Measurements from ENCODE around the gene TRPM5.

TRPM5 gene

DNA sequence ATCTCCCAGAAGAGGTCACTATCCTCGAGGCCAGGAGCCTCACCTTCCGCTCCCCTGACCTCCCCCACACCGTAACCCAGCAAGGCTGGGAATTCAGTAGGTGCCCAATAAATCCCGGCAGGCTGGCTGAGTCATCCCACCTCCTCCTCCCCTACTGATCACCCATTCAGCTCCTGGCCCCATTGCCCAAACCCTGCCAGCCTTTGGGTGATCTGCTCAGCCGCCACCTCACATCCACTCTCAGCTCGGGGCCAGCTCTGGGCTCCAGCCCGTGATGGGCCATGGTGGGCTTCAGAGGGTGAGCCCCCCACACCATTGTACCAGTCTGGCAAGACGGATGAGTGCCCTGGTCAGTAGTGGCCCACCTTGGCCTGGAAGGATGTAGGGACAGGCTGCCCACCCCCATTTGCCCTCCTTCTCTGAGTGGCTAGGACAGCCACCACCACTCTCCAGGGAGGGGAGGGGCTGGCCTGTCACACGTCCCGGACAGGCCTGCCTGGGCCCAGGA, 8.2 kb downstream of the TRPM5 start:
- DNase-seq, result no peak

DNA sequence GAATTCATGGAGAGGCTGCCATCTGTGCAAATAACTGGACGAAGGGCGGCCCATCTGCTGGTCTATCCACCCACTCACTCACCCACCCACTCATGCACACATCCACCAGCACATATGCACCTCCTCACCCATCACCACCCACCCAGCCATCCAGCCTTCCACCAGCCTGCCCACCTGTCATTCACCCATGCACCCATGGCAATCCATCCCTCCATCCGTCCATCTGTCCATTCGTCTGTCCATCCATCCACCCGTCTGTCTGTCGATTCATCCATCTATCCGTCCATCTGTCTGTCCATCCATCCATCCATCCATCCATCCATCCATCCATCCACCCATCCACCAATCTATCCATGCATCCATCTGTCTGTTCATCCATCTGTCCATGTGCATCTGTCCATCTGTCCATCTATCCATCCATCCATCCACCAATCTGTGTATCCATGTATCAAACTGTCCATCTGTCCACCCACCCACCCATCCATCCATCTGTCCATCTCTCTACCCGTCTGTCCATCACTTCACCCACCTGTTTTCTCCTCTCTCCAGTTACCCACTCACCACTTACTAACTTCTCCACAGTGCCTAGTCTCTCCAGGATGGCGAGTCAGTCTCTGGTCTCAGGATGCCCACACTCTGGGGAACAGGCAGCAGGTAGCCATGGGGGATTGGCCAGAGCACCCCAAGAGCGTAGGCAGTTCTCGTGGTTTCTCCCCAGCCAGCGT, 8.9 kb downstream of the TRPM5 start:
- no peak for DNase-seq

DNA sequence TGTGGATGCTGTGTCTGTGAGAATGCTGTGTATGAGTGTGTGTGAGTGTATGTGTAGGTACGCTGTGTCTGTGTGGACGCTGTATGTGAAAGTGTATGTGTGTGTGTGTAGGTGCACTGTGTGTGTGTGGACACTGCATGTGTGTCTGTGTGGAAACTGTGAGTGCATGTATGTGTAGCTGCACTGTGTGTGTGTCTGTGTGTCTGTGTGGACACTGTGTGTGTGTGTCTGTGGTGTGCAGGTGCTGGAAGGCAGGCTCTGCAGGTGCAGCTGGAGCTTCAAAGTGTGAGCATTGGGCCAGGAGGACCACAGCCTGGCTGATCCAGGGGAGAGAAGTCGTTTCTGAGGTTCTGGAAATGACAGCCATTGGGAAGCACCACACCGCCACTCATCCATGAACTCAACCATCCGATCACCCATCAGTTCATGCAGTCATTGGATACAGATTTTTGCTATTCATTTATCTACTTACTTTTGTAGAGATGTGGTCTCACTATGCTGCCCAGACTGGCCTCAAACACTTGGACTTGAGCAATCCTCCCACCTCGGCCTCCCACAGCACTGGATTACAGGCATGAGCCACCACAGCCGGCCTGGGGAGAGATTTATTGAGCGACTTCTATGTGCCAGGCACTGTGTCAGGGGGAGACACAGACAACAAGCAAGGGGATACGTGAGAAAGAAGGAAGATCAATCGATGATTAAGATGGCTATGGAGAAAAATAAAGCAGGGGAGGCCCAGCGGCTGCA, 9.6 kb downstream of the TRPM5 start:
- peak; percentile 23 for DNase-seq

DNA sequence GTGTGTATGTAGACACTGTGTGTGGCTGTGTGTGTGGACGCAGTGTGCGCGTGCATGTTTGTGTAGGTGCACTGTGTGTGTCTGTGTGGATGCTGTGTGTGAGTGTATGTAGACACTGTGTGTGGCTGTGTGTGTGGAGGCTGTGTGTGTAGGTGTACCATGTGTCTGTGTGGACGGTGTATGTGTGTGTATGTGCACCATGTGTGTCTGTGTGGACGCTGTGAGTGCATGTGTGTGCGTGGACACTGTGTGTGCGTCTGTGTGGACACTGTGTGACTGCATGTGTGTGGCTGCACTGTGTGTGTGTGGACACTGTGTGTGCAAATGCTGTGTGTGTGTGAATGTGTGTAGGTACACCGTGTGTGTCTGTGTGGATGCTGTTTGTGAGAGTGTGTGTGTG, 10.3 kb downstream of the TRPM5 start:
- DNase-seq, result peak; percentile 39

DNA sequence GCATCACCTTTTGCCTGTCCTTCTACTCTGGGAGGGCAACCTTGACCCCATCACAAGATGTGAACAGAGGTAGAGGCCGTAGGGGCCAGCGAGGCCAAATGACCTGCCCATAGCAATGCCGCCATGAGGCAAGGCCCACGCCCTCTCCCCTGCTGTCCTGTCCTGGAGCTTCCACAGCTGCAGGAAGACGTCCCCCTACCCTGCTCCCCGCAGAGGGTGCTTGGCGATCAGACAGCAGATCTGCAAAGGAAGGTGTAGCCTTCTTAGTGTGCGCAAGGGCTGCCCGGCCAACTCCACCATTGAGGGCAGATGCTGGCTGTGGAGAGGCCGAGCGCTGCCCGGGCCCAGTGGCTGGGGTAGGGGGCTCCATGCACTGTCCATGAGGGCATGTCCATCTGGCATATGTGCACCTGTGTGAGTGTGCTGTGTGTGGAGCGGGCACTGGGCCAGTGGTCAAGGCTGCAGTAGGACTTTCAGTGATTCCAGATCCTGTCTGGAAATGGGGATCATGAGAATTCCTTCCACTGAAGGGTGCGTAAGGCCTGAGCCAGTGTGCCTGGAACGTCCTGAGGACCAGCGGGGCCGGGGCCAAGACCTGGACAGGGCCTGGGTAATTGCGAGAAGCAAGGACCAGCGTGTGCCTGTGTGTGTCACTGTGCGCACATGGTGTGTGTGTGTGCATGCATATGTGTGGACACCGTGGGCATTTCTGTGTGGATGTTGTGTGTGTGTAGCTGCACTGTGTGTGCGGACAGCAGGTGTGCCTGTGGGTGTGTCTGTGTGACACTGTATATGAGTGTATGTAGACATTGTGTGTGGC, 11.0 kb downstream of the TRPM5 start:
- peak; percentile 30 for DNase-seq

DNA sequence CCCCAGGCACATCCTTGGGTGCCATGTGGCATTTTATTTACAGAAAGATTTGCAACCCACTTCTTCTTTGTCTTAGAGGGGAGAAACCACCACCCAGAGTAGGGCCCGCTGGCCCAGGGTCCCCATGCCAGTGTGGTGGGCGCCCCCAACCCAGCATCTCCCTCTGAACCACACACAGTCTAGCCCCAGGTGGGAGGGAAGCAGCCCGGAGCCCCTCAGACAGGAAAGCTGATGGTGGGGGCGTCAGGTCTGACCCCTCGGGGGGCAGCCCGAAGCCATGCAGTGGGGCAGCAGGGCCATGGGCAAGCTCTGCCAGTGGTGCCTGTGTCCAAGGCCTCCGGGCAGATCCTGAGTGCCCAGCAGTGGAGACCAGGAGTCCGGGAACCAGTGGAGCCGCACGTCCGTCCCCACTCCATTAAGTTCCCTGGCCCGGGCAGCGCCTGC, 11.7 kb downstream of the TRPM5 start:
- DNase-seq, result no peak

DNA sequence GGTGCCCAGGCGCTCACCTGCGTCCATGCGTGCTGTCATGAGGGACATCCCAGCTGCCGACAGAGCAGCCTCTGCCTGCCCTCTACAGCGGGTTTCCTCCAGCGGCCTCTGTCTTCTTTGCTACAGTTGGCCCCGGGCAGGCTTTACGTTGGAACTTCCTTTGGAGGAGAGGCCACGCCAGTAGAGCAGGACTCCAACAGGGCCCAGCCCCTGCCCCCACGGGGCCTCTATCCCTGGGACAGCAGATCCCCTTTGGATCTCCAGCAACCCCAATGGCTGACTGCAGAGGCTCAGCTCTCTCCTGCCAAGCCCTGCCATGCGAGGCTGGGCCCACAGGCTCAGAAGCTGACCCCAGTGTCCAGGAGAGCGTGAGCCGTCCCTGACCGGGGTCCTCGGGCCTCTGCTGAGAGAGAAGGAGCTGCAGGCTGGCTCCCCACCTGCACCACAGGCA, 12.1 kb downstream of the TRPM5 start:
- DNase-seq, result peak; percentile 32

DNA sequence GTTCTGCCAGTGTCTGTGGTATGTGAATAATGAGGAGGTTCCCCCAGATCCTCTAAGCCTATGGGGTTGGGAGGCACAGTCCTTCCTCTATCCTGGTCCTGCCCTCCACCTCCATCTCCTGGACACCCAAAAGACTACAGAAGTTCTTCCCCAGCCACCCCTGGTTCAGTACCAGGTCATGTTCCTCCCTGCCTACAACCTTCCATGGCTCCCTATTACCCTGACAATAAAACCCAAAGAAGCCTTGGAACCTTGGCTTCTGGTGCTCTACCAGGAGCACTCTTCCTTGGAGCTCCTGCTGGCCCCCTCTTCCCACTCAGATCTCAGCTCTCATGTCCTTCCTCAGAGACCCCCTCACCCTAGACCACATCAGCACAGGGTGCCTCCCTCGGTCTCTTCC, 12.9 kb downstream of the TRPM5 start:
- DNase-seq, result no peak

DNA sequence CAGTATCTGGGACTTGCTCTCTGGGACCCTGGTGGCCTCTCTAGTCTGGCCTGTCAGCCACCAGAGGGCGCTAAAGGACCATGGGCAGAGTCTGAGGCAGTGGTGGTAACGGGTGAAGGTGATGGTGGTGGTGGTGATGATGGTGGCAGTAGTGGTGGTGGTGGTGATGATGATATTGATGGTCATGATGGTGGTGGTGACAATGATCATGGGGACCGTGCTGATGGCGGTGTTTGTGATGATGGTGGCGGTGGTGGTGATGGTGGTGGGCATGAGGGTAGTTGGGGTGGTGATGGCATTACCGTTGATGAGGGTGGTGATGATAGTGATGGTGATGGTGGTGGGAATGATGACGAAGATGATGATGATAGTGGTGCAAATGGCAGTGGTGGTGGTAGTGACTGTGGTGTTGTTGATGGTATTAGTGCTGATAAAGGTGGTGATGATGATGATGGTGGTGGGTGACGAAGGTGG, 16.0 kb downstream of the TRPM5 start:
- peak; percentile 72 for DNase-seq

DNA sequence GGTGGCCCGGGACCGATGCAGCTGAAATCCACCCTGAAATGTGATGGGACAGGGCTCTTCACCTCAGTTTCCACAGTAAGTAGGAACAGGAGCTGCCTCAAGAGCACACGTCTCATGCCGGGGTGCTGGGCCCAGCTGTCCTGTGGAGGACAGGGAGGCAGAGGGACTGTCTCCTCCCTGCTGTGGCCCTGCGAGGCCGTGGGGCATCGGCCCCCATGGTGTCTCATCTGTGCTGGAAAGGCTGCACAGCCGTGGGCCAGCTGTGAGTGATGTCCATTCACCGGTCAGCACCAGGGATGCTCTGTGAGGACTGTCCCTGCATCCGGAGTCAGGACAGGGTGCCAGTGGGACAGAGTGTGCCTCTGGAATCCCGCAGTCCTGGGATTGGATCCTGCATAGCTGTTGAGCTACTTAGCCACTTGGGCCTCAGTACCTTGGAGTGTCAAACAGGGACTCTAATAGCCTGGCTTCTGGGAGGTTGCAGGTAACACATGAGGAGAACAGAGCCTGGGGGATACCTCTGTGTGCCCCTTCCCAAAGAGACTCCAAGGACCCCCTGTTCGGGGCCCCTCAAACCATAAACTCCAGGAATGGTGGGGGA, 16.5 kb downstream of the TRPM5 start:
- no peak for DNase-seq

DNA sequence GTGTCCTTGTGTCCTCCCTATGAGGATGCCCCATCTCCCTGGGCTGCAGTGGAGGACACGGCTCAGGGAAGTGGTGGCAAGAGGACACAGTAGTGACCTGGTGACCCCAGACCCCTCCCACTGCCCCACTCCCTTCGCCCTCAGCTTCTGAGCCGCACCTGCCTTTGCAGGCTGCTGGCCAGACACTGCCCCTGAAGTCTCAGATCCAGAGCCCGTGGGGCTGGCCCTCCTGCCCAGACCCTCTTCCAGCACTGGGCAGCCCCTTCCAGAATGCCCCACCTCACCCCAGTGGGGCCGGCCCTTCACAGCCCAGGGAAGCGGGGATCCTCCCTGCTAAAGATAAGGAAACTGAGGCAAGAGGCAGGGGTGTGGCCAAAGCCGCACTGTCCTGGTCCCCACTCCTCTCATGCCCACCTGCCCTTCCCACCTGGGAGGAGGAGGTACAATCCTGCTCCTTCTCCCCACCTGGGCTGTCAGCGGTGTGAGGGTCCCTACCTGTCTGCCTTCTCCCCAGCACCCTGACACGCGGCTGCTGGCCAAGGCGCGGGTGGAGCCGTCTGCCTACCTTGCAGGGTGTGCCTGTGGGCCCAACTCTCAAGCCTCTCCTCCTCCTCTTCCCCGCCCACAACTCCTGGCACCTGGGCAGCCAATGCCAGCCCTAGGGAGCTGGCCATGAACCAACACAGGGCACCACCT, 17.3 kb downstream of the TRPM5 start:
- no peak for DNase-seq

DNA sequence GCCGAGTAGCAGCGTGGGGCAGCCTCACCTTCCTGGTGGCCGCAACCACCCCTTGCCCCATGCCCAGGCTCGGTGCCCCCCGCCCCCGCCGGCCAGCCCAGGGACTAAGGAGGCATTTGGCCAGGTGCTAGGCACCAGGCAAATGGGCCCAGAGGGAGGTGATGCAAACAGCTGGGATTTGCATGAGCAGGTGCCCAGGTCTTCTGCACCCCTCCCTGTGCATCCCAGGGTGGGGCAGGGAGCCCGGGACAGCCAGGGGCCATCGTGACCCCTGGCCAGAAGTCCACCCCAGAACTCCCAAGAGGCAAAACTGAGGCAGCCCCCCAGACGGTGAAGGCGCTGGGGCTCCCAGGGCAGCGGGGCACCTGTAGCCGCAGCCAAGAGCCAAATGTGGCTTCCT, 18.1 kb downstream of the TRPM5 start:
- no peak for DNase-seq

DNA sequence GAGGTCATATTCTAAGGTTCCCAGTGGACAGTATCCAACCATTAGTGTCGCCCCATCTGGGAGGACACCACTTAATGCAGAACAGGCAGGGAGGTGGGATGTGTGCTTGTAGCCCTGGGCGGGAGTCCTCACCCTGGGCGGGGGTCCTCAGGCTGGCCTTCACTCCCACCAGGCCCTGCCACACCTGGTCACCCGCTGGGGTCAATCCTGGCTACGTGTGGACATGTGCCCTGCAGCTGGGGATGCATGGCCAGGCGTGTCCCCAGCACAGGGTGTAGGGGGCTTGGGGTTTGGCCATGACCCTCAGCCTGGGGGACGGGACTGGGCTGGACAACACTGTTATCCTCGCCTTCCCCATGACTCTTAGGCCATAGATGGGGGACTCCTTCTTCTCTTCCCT, 18.8 kb downstream of the TRPM5 start:
- DNase-seq, result no peak

DNA sequence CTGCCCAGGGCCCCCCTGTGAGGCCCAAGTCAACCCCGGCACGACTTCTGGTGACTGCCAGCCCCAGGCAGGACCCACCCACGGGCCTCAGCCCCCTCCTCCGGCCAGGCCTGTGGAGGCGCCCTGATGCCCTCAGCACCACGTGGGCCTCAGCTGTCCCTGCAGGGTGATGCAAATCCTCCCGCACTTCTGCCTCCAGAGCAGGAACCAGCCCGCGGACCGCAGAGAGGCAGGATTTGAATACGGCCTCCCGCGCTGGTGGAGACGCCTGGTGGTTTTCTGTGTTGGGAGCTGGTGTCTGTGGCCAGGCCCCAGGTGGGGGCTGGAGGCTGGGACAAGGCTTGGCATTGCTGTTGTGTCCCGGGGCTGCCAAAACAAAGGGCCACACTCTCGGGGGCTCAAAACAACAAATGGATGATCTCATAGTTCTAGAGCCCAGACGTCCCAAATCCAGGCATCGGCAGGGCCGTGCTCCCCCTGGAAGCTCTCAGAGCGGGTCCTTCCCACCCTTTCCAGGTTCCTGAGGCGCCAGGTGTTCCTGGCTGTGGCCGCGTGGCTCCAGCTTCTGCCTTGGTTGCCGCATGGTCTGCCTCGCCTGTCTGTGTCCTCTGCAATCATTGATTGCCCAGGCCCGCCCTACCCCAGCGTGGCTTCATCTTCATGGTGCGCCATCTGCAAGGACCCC, 19.4 kb downstream of the TRPM5 start:
- DNase-seq, result no peak

DNA sequence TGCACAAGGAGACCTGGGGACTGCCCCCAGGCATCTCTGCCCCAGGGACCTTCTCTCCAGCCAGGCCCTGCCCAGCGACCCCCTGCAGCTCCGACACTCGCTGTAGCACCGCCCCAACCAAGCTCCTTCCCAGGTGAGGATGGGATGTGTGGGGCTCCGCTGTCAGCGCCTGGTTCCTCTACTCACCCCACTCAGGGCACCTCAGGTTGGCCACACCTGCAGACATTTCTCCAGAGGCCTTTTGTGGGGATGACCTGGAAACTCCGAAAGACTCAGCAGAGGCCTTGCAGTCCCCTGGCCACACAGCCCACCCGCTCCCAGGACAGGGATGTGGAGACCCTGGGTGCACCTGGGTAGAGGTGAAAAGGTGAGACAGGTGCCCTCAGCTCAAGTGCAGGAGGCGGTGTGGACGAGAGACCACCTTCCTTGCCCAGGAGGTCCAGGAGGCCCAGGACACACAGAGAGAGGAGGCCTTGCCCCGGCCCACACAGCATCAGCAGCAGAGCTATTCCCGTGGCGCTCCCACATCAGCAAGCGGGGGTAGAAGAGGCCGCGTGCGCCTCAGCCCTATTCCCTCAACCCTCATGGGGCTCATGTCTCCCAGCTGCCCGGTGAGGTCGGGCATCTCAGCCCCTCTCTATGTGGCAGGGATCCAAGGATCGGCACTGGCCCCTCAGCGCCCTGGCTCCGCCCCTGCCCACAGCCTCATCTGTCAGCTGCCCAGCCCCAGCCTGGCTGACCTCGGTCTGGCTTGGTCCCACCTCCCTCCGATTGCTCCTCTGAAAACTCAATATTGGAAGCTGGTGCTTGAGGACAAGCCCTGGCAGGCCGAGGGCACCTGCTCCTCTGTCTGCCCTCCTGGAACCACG, 20.9 kb downstream of the TRPM5 start:
- DNase-seq, result no peak

DNA sequence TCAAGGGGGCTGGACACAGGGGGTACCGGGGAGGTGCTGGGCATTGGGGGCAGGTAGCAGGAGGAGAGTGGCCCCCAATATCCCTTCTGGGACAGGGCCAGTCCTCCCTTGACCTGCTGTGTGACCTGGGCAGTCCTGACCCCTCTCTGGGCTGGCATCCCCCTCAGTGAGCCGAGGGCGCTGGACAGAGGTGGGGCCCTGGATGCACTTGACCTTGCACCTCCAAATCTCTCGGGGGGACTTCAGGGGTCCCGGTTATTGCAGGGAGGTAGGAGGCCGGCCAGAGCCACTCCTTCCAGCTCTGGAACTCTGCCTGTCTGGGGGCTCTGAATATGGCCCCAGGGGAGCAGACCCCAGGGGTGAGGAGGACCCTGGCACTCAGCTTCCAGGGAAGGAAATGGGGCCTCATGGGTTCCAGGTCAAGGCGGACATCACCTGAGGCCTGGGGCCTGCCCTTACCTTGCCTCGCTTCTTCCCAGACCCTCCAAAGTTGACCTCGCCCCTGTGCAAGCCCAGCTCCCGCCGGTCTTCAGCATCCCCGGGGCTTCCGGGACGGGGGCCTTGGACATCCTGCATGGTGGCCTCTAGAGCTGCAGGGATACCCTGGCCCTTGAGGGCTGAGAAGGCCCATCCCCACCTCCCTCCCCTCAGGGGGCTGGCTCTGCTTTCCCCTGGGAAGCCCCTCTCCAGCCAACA, 21.7 kb downstream of the TRPM5 start:
- DNase-seq, result no peak

DNA sequence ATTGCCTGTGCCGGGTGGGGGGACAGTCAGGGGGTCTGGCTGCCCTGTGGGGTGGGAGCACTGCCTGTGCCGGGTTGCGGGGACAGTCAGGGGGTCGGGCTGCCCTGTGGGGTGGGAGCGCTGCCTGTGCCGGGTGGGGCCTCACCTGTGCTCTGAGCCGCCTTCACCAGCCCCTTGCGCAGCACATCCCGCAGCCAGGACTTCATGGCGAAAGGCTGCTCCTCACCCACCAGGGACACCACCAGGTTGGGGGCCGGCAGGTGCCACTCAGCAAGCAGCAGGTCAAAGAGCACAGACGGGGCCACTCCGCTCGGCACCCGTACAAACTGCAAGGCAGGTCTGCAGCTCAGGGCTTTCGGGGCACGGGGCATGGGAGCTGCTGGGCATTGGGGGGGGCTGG, 22.3 kb downstream of the TRPM5 start:
- no peak for DNase-seq

DNA sequence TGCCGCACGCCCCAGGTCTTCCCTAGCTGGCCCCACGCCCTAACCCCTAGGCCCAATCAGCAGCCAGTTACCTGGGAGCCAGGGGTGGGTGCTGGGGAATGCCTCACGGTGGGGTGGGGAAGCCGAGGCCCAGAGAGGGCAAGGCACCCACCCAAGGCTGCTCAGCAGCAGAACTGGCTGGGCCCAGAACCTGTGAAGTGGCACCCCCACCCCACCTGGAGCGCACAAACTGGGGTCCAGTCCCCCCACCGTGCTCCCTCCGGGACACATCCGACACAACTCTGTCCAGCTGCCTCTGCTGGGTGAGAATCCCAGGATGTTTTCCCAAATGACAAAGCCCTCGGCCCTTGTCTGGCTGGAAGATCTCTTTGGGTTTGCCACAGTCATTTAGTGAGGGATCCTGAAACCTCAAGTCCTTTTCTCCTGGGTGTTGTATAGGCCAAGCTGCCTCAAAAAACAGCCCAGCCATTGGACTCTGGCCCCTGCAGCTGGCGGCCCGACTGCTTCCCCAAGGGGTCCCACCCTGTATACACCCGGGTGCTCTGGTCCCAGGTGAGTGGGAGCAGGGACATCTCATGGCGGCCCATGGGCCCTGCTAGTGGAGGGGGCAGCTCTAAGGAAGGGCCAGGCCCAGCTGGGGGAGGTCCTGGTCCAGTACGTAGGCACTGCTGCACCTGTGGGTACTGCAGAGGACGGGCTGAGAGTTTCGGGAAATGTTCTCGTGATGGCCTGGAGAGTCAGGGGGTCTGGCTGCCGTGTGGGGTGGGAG, 22.9 kb downstream of the TRPM5 start:
- no peak for DNase-seq
